Upper lobe of left lung (tissue), 6 donors: ENCODE data around the gene WNK2. TPM values are rescaled to one million over a fixed set of nuclear protein-coding genes. Genes with fewer than 3 reads are reported as not detected.
A peak's percentile ranks its signal among the peaks of the same experiment; 100 is the strongest.
"Not testable (repeated sequence)": the region's sequence is repeated elsewhere in the genome, so short reads cannot be mapped to it uniquely, and the experiment has no call there.

Experiments
- ATAC-seq, 2 donors: fragments of 200-7000 bp; cut with Tn5 transposase; one replicate each; pipeline ENCODE4 v1.9.1; 2022; ENCODE audit warnings: mild to moderate bottlenecking in 2 of 2, moderate library complexity in 2 of 2; ENCODE audit not compliant: low FRiP score in 2 of 2
- DNase-seq, 2 donors: peaks; one replicate each; pipeline ENCODE4 v3.0.0-alpha.2; 2019 to 2020
- H3K27ac ChIP-seq, 4 donors: fragments of 200-600 bp; sonication (generic); one replicate each; pipeline ENCODE4 v1.5.1; 2016 to 2019
- H3K27me3 ChIP-seq, 4 donors: fragments of 200-600 bp; sonication (generic); one replicate each; pipeline ENCODE4 v1.5.1; 2017 to 2019
- H3K36me3 ChIP-seq, 4 donors: fragments of 200-600 bp; sonication (generic); one replicate each; pipeline ENCODE4 v1.5.1; 2016 to 2019
- H3K4me1 ChIP-seq, 4 donors: fragments of 200-600 bp; sonication (generic); one replicate each; pipeline ENCODE4 v1.5.1; 2018 to 2019
- H3K4me3 ChIP-seq, 4 donors: fragments of 200-600 bp; sonication (generic); one replicate each; pipeline ENCODE4 v1.5.1; 2017 to 2019; ENCODE audit warnings: mild to moderate bottlenecking in 2 of 4, moderate library complexity in 1 of 4
- H3K9me3 ChIP-seq, 4 donors: fragments of 200-600 bp; sonication (generic); one replicate each; pipeline ENCODE4 v1.5.1; 2018 to 2019
- EP300 ChIP-seq, 4 donors: sonication (generic); formaldehyde crosslinking; IDR thresholded peaks; one replicate each; pipeline ENCODE4 v1.5.1; 2017; ENCODE audit warnings: antibody characterized with exemption in 4 of 4, control low read depth in 2 of 4
- POLR2A ChIP-seq, 4 donors: fragments of 450-650 bp; IDR thresholded peaks; one replicate each; pipeline ENCODE4 v1.5.1; 2016 to 2017; ENCODE audit warnings: antibody characterized with exemption in 4 of 4, mild to moderate bottlenecking in 2 of 4
- POLR2AphosphoS5 ChIP-seq, 2 donors: sonication (generic); formaldehyde crosslinking; IDR thresholded peaks; one replicate each; pipeline ENCODE4 v1.5.1; 2017; ENCODE audit warnings: antibody characterized with exemption in 2 of 2
- WGBS, 2 donors: methylation state at CpG; one replicate each; pipeline ENCODE4 v1.1.5; 2017 to 2018; 5-methylcytosine and 5-hydroxymethylcytosine counted together
- total RNA-seq, 6 donors: library from RNA; depleted of rRNA in 4 of 6; stranded (reverse); fragments of >200 nt in 4 of 6; gene quantifications; one replicate each; pipeline versions ENCODE4 v1.1.0 to v1.2.1, GENCODE V29; 2016 to 2021
- TF ChIP-seq, protein P1 (sequence below), 6 experiments: fragments of 450-650 bp in 4 of 6; fragments of 200-600 bp in 2 of 6; sonication (generic) in 2 of 6; IDR thresholded peaks; one replicate each; pipeline ENCODE4 v1.5.1; 2016 to 2019; ENCODE audit warnings: antibody characterized with exemption in 6 of 6
- donor health status: DM: no; HTN: no; CAD: no; lungs with moderate emphysema.
- donor health status: DM: no; HTN: yes; CAD: no; lungs with severe emphysema.

Gene WNK2
- total RNA-seq, 6 donors from 2014 or later = 1.1 to 11.5 (median 7.3) TPM

DNA sequence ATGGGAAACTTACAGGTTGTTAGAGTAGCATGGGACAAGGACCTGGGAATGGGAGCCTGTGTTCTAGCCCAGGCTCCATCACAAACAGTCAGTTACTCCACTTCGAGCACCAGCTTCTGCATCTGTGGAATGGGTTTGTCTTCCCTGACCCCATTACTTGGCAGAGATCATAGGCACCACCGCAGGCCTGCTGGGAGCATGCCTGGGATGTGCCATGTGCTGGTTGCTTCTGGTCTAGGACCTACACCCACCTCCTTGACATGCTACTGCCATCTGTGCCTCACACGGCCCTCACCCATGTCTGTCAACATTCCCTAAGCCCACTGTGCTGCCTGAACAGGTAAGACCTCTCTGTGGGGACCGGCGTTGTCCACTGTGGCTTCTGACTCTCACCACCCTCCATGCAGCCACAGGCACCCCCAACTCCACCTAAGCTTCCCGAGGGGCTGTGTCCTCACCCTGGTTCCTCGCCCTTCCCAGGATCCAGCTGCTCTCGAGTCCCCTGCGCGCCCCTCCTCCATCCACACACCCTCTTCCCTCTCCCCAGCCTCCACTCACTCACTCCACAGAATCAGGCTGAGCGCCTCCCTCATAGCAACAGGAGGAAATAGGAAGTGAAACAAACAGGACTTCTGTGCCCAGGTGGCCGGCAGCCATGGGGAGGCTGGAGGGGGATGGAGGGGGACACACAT, 181.6 kb downstream of the WNK2 start:
- WGBS, 2 donors = 76 to 79% methylated on average over 11 to 12 of the region's 12 CpGs
- TF ChIP-seq, protein P1, sequence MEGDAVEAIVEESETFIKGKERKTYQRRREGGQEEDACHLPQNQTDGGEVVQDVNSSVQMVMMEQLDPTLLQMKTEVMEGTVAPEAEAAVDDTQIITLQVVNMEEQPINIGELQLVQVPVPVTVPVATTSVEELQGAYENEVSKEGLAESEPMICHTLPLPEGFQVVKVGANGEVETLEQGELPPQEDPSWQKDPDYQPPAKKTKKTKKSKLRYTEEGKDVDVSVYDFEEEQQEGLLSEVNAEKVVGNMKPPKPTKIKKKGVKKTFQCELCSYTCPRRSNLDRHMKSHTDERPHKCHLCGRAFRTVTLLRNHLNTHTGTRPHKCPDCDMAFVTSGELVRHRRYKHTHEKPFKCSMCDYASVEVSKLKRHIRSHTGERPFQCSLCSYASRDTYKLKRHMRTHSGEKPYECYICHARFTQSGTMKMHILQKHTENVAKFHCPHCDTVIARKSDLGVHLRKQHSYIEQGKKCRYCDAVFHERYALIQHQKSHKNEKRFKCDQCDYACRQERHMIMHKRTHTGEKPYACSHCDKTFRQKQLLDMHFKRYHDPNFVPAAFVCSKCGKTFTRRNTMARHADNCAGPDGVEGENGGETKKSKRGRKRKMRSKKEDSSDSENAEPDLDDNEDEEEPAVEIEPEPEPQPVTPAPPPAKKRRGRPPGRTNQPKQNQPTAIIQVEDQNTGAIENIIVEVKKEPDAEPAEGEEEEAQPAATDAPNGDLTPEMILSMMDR (IDR thresholded peaks at IDR 0.05) = no peak
- TF ChIP-seq POLR2A (IDR thresholded peaks at IDR 0.05) (no peak), POLR2AphosphoS5 (IDR thresholded peaks at IDR 0.05) (no peak), EP300 (IDR thresholded peaks at IDR 0.05) (no peak)
- no peaks in the 10 kb centered on the region for H3K4me1 ChIP-seq
- peak; percentile 14 to 49 for ATAC-seq
- no peak overlapping the region for H3K27ac ChIP-seq
- H3K36me3 ChIP-seq = no peaks in the 10 kb centered on the region
- no peak for DNase-seq
- no peak overlapping the region for H3K4me3 ChIP-seq
- no peaks in the 10 kb centered on the region for H3K27me3 ChIP-seq
- H3K9me3 ChIP-seq = peaks cover 0 to 7% (median 2%) of the 10 kb centered on the region in 4 donors

DNA sequence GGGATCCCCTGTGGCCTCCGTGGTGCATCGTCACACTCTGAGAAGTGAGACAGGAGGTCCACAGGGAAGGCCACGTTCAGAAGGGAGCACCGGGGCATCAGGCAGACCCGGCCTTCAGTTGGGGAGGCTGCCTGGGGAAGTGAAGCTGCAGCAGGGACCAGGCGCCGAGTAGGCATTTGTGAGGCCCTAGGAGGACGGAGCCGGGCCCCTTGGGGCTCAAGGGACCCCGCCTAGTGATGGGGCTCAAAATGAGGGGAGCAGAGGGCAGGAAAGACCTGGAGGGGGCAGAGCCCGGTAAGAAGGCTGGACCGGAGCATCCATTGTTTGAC, 182.1 kb downstream of the WNK2 start:
- Histone ChIP-seq H3K27ac (no peak overlapping the region), H3K36me3 (no peaks in the 10 kb centered on the region), H3K4me1 (no peaks in the 10 kb centered on the region), H3K27me3 (no peaks in the 10 kb centered on the region), H3K9me3 (peaks cover 0 to 7% (median 2%) of the 10 kb centered on the region in 4 donors), H3K4me3 (no peak overlapping the region)
- DNase-seq (peak in 1 of 2 donors; percentile 49), ATAC-seq (peak; percentile 17 to 25)
- no peak for TF ChIP-seq POLR2A (IDR thresholded peaks at IDR 0.05)
- TF ChIP-seq, protein P1 (IDR thresholded peaks at IDR 0.05) = no peak
- TF ChIP-seq POLR2AphosphoS5 (IDR thresholded peaks at IDR 0.05) = no peak
- TF ChIP-seq EP300 (IDR thresholded peaks at IDR 0.05) = no peak
- 81 to 92% methylated on average over 11 of the region's 12 CpGs for WGBS, 2 donors

DNA sequence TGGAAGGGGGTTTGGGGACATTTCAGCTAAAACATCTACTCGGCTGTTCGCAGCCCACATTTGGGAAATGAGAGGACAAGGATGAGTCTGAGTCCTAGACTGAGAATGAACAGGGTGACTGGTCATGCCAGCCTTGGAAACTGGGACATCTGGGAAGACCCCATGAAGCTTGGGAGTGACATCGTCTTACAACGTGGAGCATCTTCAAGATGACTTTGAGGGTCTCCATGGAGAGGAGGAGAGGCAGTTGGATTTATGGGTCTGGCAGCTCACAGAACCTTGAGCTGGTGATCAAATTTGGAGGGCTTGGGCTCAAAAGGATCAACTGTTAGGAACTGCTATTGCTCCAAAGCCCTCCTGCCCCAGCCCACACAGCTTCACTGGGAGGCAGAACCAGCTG, 182.5 kb downstream of the WNK2 start:
- WGBS, 2 donors = 88 to 96% methylated on average over 4 of the region's 4 CpGs
- H3K27ac ChIP-seq, H3K9me3 ChIP-seq: not testable (repeated sequence)

DNA sequence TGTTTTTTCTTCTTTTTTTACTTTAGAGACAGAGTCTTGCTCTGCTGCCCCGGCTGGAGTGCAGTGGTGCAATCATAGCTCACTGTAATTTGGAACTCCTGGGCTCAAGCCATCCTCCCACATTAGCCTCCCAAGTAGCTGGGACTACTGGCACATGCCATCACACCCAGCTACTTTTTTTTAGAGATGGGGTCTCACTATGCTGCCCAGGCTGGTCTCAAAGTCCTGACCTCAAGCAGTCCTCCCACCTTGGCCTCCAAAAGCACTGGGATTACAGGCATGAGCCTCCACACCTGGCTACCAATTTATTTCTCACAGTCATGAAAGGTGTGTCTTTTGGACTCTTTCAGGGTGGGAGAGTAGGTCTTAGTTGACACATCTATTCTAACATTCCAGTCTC, 184.5 kb downstream of the WNK2 start:
- H3K9me3 ChIP-seq = no peaks in the 10 kb centered on the region
- H3K4me1 ChIP-seq = no peaks in the 10 kb centered on the region
- TF ChIP-seq, protein P1 (IDR thresholded peaks at IDR 0.05) = no peak
- TF ChIP-seq POLR2AphosphoS5 (IDR thresholded peaks at IDR 0.05) = no peak
- H3K36me3 ChIP-seq = no peaks in the 10 kb centered on the region
- WGBS, 2 donors = 68 to 84% methylated on average over 1 of the region's 1 CpG
- ATAC-seq (no peak), DNase-seq (no peak)
- no peaks in the 10 kb centered on the region for H3K27me3 ChIP-seq
- H3K27ac ChIP-seq = no peak overlapping the region
- no peak overlapping the region for H3K4me3 ChIP-seq

More for the DNA sequence above, 182.5 kb downstream of the WNK2 start:
- ATAC-seq, H3K4me1 ChIP-seq, H3K36me3 ChIP-seq, H3K4me3 ChIP-seq, H3K27me3 ChIP-seq, DNase-seq: not testable (repeated sequence)

DNA sequence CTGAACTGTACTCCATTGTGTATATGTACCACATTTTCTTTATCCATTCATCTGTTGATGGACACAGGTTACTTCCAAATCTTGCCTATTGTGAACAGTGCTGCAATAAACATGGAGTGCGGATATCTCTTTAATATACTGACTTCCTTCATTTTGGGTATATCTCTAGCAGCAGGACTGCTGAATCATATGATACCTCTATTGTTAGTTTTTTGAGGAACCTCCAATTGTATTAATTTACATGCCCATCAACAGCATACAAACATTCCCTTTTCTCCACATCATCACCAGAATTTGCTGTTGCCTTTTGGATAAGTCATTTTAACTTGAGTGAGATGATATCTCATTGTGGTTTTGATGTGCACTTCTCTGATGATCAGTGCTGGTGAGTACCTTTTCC, 185.7 kb downstream of the WNK2 start:
- Histone ChIP-seq H3K36me3 (no peaks in the 10 kb centered on the region), H3K4me3 (no peak overlapping the region), H3K27me3 (no peaks in the 10 kb centered on the region), H3K4me1 (no peaks in the 10 kb centered on the region), H3K27ac (no peak overlapping the region), H3K9me3 (no peaks in the 10 kb centered on the region)
- no peak for ATAC-seq
- DNase-seq = no peak
- WGBS, 2 donors = 87 to 88% methylated on average over 1 of the region's 1 CpG
- TF ChIP-seq POLR2A (IDR thresholded peaks at IDR 0.05) (no peak), POLR2AphosphoS5 (IDR thresholded peaks at IDR 0.05) (no peak), EP300 (IDR thresholded peaks at IDR 0.05) (no peak)
- TF ChIP-seq, protein P1 (IDR thresholded peaks at IDR 0.05) = no peak

Other genes with a start within 250 kb of the WNK2 start
- gene FGD3, start 236.6 kb upstream of the WNK2 start, total RNA-seq = 10 to 100 TPM; 14.0 to 45.1 (median 22.3) TPM
- gene SUSD3, start 125.4 kb upstream of the WNK2 start, total RNA-seq = 10 to 100 TPM in 1 of 6 donors, 1 to 10 TPM in 5; 3.9 to 17.8 (median 5.2) TPM
- gene CARD19, start 87.9 kb upstream of the WNK2 start, total RNA-seq = 10 to 100 TPM; 34.7 to 92.3 (median 41.7) TPM
- gene NINJ1, start 49.9 kb upstream of the WNK2 start, total RNA-seq = 10 to 100 TPM; 35.6 to 83.9 (median 56.8) TPM